GM10248 (cell line): ENCODE results near the gene ME1.
A peak's percentile ranks its signal among the peaks of the same experiment; 100 is the strongest.

Source experiments
- CTCF ChIA-PET: fragments of 300-600 bp; sonication (Branson Sonifier 250); formaldehyde crosslinking; extraction: SDS; loops from one replicate; lab custom pipeline; 2021; ENCODE audit warnings: antibody characterized with exemption; lab: Yijun Ruan, JAX
- POLR2A ChIA-PET: fragments of 350-650 bp; sonication (Branson Sonifier 250); formaldehyde crosslinking; extraction: SDS; loops from one replicate; lab custom pipeline; 2020; ENCODE audit warnings: antibody characterized with exemption; lab: Yijun Ruan, JAX
- DNase-seq: peaks from one replicate; pipeline ENCODE4 v3.0.0; 2012; ENCODE audit errors: extremely low spot score
- CTCF ChIP-seq: IDR thresholded peaks from 2 replicates; pipeline ENCODE4 v1.5.1; 2012; ENCODE audit warnings: mild to moderate bottlenecking, low read depth; ENCODE audit errors: extremely low read depth, missing control alignments, control extremely low read depth

The ME1 gene

DNA sequence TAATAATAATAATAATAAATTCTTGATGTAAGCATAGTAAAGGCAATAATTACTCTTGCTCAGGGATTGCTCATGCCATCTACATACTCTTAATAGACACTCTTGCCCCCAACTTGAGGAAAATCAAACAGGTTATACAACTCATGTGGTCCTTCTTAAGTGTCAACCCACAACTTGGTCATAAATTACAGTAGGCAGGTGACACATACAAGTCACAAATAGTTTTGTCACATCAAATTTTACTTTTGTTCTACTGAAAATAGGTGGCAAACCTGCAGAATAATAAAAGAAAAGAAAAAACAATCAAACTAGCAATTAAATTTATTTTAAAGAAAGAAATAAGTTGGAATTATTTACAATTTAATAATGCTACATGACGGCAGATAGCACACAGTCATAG lies 1.6 kb downstream of the ME1 start:
- ChIA-PET POLR2A (no interaction called here), CTCF (no interaction called here)
- TF ChIP-seq CTCF: no peak
- DNase-seq: no peak

GRCh38 chr6:83424392-83425018 lies 6.3 kb downstream of the ME1 start:
- ChIA-PET POLR2A (no interaction called here), CTCF (no interaction called here)
- no peak for DNase-seq
- TF ChIP-seq CTCF: no peak

- CTCF ChIA-PET: interaction anchor here (0.6 to 7.1 kb wide), 7 partner anchors 8 to 196 kb away, joined by 3 to 57 read pairs (median 4); partner anchors contain the start of gene PRSS35
- DNase-seq: peak; percentile 21
- TF ChIP-seq CTCF: peak; percentile 39
- POLR2A ChIA-PET: no interaction called here
Measured at GRCh38 chr6:83417880-83418663, 12.8 kb downstream of the ME1 start.

DNA sequence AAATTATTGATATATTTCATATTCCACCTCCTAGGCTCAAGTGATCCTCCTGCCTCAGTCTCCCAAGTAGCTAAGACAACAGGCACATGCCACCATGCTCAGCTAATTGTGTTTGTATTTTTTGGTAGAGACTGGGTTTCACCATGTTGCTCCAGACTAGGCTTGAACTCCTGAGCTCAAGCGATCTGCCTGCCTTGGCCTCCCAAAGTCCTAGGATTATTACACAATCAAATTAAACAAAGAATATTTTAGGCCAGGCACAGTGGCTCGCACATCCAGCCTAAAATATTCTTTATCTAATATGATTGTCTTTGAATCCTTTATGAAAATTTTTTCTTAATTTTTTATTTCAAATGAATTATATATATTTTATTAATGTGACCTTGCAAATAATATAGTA lies 17.8 kb downstream of the ME1 start:
- POLR2A ChIA-PET: no interaction called here
- TF ChIP-seq CTCF: no peak
- CTCF ChIA-PET: interaction anchor here (1.2 to 2.2 kb wide), 2 partner anchors 102 to 347 kb away, joined by 3 to 5 read pairs; partner anchors contain the start of gene UBE3D
- DNase-seq: no peak

GRCh38 chr6:83411731-83412130 lies 19.1 kb downstream of the ME1 start:
- CTCF ChIA-PET: no interaction called here
- POLR2A ChIA-PET: no interaction called here
- TF ChIP-seq CTCF: no peak
- no peak for DNase-seq

DNA sequence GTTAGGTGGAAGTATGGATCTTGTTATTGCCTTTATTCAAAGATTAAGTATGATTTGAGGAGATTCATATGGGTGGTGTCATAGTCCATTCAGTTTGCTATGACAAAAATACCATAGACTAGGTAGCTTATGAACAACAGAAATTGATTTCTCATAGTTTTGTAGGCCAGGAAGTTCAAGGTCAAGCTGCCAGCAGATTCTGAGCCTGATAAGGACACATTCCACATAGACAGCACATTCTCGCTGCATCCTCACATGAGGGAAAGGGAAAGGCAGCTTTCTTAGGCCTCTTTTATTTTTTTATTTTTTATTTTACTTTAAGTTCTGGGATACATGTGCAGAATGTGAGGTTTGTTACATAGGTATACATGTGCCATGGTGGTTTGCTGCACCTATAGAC lies 27.7 kb downstream of the ME1 start:
- ChIA-PET CTCF (interaction anchor here (1.1 kb wide), 1 partner anchor 11 kb away, joined by 3 read pairs; no protein-coding TSS in a partner anchor), POLR2A (no interaction called here)
- TF ChIP-seq CTCF: no peak
- no peak for DNase-seq
